ENCODE data around the gene PTTG1IP2. TPM values are rescaled to one million over a fixed set of nuclear protein-coding genes. Genes with fewer than 3 reads are reported as not detected.

The PTTG1IP2 gene
- total RNA-seq, 6 donors from 2014 or later, result not detected

- H3K4me1 ChIP-seq, result no peaks in the 10 kb centered on the region
Observed at GRCh38 chr7:90511776-90512175, 42.3 kb downstream of the PTTG1IP2 start.

GRCh38 chr7:90512821-90513254 lies 43.4 kb downstream of the PTTG1IP2 start:
- Histone ChIP-seq H3K4me1 (no peaks in the 10 kb centered on the region), H3K9me3 (no peaks in the 10 kb centered on the region), H3K36me3 (no peaks in the 10 kb centered on the region), H3K4me3 (no peak overlapping the region), H3K27me3 (no peaks in the 10 kb centered on the region), H3K27ac (no peak overlapping the region)
- TF ChIP-seq POLR2AphosphoS5 (IDR thresholded peaks at IDR 0.05) (no peak), EP300 (IDR thresholded peaks at IDR 0.05) (no peak), POLR2A (IDR thresholded peaks at IDR 0.05) (no peak)
- TF ChIP-seq, protein P1, sequence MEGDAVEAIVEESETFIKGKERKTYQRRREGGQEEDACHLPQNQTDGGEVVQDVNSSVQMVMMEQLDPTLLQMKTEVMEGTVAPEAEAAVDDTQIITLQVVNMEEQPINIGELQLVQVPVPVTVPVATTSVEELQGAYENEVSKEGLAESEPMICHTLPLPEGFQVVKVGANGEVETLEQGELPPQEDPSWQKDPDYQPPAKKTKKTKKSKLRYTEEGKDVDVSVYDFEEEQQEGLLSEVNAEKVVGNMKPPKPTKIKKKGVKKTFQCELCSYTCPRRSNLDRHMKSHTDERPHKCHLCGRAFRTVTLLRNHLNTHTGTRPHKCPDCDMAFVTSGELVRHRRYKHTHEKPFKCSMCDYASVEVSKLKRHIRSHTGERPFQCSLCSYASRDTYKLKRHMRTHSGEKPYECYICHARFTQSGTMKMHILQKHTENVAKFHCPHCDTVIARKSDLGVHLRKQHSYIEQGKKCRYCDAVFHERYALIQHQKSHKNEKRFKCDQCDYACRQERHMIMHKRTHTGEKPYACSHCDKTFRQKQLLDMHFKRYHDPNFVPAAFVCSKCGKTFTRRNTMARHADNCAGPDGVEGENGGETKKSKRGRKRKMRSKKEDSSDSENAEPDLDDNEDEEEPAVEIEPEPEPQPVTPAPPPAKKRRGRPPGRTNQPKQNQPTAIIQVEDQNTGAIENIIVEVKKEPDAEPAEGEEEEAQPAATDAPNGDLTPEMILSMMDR (IDR thresholded peaks at IDR 0.05), result no peak
- 64 to 67% methylated on average over 3 of the region's 3 CpGs for WGBS, 2 donors
- DNase-seq (no peak), ATAC-seq (ENCODE audit: low FRiP score in 2 of 2) (no peak)

More at GRCh38 chr7:90511776-90512175, 42.3 kb downstream of the PTTG1IP2 start:
- ATAC-seq (ENCODE audit: low FRiP score in 2 of 2) (no peak), DNase-seq (no peak)
- Histone ChIP-seq H3K9me3 (no peaks in the 10 kb centered on the region), H3K4me3 (no peak overlapping the region), H3K36me3 (no peaks in the 10 kb centered on the region), H3K27me3 (no peaks in the 10 kb centered on the region), H3K27ac (no peak overlapping the region)
- 66 to 74% methylated on average over 2 of the region's 2 CpGs for WGBS, 2 donors
- TF ChIP-seq, protein P1 (IDR thresholded peaks at IDR 0.05), result no peak
- TF ChIP-seq POLR2A (IDR thresholded peaks at IDR 0.05) (no peak), POLR2AphosphoS5 (IDR thresholded peaks at IDR 0.05) (no peak), EP300 (IDR thresholded peaks at IDR 0.05) (no peak)

- H3K36me3 ChIP-seq, result no peaks in the 10 kb centered on the region
- TF ChIP-seq EP300 (IDR thresholded peaks at IDR 0.05) (no peak), POLR2AphosphoS5 (IDR thresholded peaks at IDR 0.05) (no peak), POLR2A (IDR thresholded peaks at IDR 0.05) (no peak)
- TF ChIP-seq, protein P1 (IDR thresholded peaks at IDR 0.05), result no peak
Observed at GRCh38 chr7:90516257-90516656, 46.8 kb downstream of the PTTG1IP2 start.

DNA sequence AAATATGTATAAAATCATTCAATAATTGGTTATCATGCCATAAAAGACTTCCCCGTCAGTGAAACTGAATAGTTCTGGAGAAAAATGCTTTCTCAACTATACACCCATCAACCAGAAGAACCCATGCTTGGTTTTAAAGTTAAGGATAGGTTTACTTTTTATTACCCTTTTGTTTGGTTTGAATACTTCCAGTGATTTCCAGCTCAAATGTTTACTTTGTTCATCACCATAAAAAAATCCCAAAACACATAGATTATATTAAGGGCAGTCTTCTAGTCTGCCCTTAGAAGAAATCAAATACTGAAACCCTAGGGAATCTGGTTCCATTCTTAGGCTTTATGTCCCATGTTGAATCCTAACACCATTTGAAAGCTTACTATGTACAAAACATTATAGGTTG lies 49.2 kb downstream of the PTTG1IP2 start:
- DNase-seq, result no peak
- TF ChIP-seq EP300 (IDR thresholded peaks at IDR 0.05) (no peak), POLR2A (IDR thresholded peaks at IDR 0.05) (no peak), POLR2AphosphoS5 (IDR thresholded peaks at IDR 0.05) (no peak)
- TF ChIP-seq, protein P1 (IDR thresholded peaks at IDR 0.05), result no peak
- H3K4me3 ChIP-seq, result no peak overlapping the region
- ATAC-seq (ENCODE audit: low FRiP score in 2 of 2), result no peak
- no peaks in the 10 kb centered on the region for H3K9me3 ChIP-seq
- no peaks in the 10 kb centered on the region for H3K4me1 ChIP-seq
- no peaks in the 10 kb centered on the region for H3K36me3 ChIP-seq
- WGBS, 2 donors, result 96 to 97% methylated on average over 1 of the region's 1 CpG
- H3K27ac ChIP-seq, result no peak overlapping the region
- H3K27me3 ChIP-seq, result no peaks in the 10 kb centered on the region

More at GRCh38 chr7:90516257-90516656, 46.8 kb downstream of the PTTG1IP2 start:
- no peak overlapping the region for H3K4me3 ChIP-seq
- ATAC-seq (ENCODE audit: low FRiP score in 2 of 2) (no peak), DNase-seq (no peak)
- no peaks in the 10 kb centered on the region for H3K27me3 ChIP-seq
- 83 to 84% methylated on average over 2 of the region's 2 CpGs for WGBS, 2 donors
- no peak overlapping the region for H3K27ac ChIP-seq
- no peaks in the 10 kb centered on the region for H3K9me3 ChIP-seq
- H3K4me1 ChIP-seq, result no peaks in the 10 kb centered on the region

DNA sequence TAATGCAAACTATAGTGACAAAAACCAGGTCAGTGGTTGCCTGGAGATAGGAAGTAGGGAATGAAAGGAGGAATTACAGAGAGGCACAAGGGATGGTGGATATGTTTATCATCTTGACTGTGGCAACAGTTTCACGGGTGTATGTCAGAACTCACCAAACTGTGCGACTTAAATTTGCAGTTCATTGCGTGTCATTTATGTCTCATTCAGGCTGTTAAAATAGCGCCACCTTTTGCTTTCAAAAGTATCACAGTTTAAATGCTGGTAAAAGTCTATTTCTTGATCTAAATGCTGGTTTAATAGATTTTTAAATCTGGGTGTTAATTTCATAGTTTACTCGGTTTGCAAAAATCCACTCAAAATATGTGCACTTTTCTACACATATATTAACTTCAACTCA lies 51.0 kb downstream of the PTTG1IP2 start:
- TF ChIP-seq EP300 (IDR thresholded peaks at IDR 0.05), result no peak
- TF ChIP-seq POLR2AphosphoS5 (IDR thresholded peaks at IDR 0.05), result no peak
- TF ChIP-seq, protein P1 (IDR thresholded peaks at IDR 0.05), result peak in 1 of 6 experiments; percentile 22
- H3K27me3 ChIP-seq, result no peaks in the 10 kb centered on the region

More for the DNA sequence above, 51.0 kb downstream of the PTTG1IP2 start:
- 43 to 47% methylated on average over 5 of the region's 5 CpGs for WGBS, 2 donors
- no peaks in the 10 kb centered on the region for H3K4me1 ChIP-seq
- H3K4me3 ChIP-seq, result no peak overlapping the region
- H3K36me3 ChIP-seq, result no peaks in the 10 kb centered on the region
- DNase-seq, result no peak
- no peak for ATAC-seq (ENCODE audit: low FRiP score in 2 of 2)
- no peaks in the 10 kb centered on the region for H3K9me3 ChIP-seq
- no peak overlapping the region for H3K27ac ChIP-seq
